HepG2 (cell line): ENCODE data around the gene LURAP1L. TPM values are rescaled to one million over a fixed set of nuclear protein-coding genes. Genes with fewer than 3 reads are reported as not detected.

Source experiments
- E2F5 ChIP-seq: sonication (generic); formaldehyde crosslinking; conservative IDR thresholded peaks from 2 replicates; pipeline ENCODE4 v1.4.0; 2020; ENCODE audit warnings: missing genetic modification reagents
- ETV5 ChIP-seq: IDR thresholded peaks from 2 replicates; pipeline ENCODE4 v1.6.1; 2018; ENCODE audit warnings: missing biosample characterization, missing genetic modification reagents, inconsistent platforms, borderline replicate concordance
- HCFC1 ChIP-seq: fragments of 150-350 bp; IDR thresholded peaks from 2 replicates; pipeline ENCODE4 v1.6.1; 2014; ENCODE audit warnings: low read depth, low read length
- HOXA9 ChIP-seq: sonication (generic); formaldehyde crosslinking; IDR thresholded peaks from 2 replicates; pipeline ENCODE4 v1.8.1; 2022; ENCODE audit warnings: missing genetic modification reagents, mild to moderate bottlenecking, moderate library complexity, borderline replicate concordance
- HOXD1 ChIP-seq: sonication (generic); formaldehyde crosslinking; IDR thresholded peaks from 2 replicates; pipeline ENCODE4 v1.5.0; 2020; ENCODE audit warnings: missing genetic modification reagents
- KAT8 ChIP-seq: IDR thresholded peaks from 2 replicates; pipeline ENCODE4 v1.6.1; 2016; ENCODE audit warnings: missing genetic modification reagents, missing compliant biosample characterization
- PITX1 ChIP-seq: sonication (generic); formaldehyde crosslinking; IDR thresholded peaks from 2 replicates; pipeline ENCODE4 v1.5.1; 2020; ENCODE audit warnings: mild to moderate bottlenecking, missing genetic modification reagents
- ZNF142 ChIP-seq: sonication (generic); formaldehyde crosslinking; IDR thresholded peaks from 2 replicates; pipeline ENCODE4 v1.4.0; 2020; ENCODE audit warnings: missing genetic modification reagents
- ZNF503 ChIP-seq: sonication (generic); formaldehyde crosslinking; IDR thresholded peaks from 2 replicates; pipeline ENCODE4 v1.4.0; 2020; ENCODE audit warnings: missing genetic modification reagents
- polyA plus RNA-seq, 8 experiments: library from polyadenylated mRNA; depleted of rRNA in 3 of 8; stranded (reverse) in 7 of 8; unstranded in 1 of 8; fragments of >200 nt; fragmentation: Illumina TruSeq in 4 of 8; extraction: Trizol in 4 of 8; gene quantifications; 2 replicates each; pipeline versions ENCODE4 v1.2.1 to v1.2.3, GENCODE V29; 2011 to 2016; ENCODE audit warnings: low read depth in 4 of 8, missing spikeins in 1 of 8, mixed read lengths in 1 of 8; ENCODE audit not compliant: insufficient read depth in 1 of 8
- total RNA-seq, 5 experiments: library from RNA; depleted of rRNA; stranded (reverse); fragments of >200 nt; fragmentation: Illumina TruSeq; extraction: Trizol; gene quantifications; 2 replicates each; pipeline ENCODE4 v1.2.3, GENCODE V29; 2016; ENCODE audit warnings: low read depth in 1 of 5
- TF ChIP-seq, protein P1 (sequence below): IDR thresholded peaks from 2 replicates; pipeline ENCODE4 v1.6.1; 2016; ENCODE audit warnings: low read depth, missing genetic modification reagents, missing compliant biosample characterization
- TF ChIP-seq, protein P2 (sequence below): sonication (generic); formaldehyde crosslinking; IDR thresholded peaks from 2 replicates; pipeline ENCODE4 v1.4.0; 2020; ENCODE audit warnings: missing genetic modification reagents

LURAP1L gene
- total and polyA plus RNA-seq, 2 of the 13 experiments (the other 11 are each of a cell fraction or from before 2014, with no cell fraction given) = 6.7 to 16.6 TPM

- TF ChIP-seq ZNF503 (peak; percentile 85), HOXA9 (CRISPR knock-in tag) (no peak), KAT8 (CRISPR knock-in tag) (peak; percentile 54; the same call in 1 of the 2 replicates), E2F5 (CRISPR knock-in tag) (no peak), ZNF142 (CRISPR knock-in tag) (no peak), ETV5 (CRISPR knock-in tag) (peak; percentile 86; the same call in 1 of the 2 replicates), HCFC1 (no peak), PITX1 (CRISPR knock-in tag) (no peak), HOXD1 (CRISPR knock-in tag) (0 out of 2 replicates have a peak, but pooled peaks have one; percentile 35)
- TF ChIP-seq, protein P1, sequence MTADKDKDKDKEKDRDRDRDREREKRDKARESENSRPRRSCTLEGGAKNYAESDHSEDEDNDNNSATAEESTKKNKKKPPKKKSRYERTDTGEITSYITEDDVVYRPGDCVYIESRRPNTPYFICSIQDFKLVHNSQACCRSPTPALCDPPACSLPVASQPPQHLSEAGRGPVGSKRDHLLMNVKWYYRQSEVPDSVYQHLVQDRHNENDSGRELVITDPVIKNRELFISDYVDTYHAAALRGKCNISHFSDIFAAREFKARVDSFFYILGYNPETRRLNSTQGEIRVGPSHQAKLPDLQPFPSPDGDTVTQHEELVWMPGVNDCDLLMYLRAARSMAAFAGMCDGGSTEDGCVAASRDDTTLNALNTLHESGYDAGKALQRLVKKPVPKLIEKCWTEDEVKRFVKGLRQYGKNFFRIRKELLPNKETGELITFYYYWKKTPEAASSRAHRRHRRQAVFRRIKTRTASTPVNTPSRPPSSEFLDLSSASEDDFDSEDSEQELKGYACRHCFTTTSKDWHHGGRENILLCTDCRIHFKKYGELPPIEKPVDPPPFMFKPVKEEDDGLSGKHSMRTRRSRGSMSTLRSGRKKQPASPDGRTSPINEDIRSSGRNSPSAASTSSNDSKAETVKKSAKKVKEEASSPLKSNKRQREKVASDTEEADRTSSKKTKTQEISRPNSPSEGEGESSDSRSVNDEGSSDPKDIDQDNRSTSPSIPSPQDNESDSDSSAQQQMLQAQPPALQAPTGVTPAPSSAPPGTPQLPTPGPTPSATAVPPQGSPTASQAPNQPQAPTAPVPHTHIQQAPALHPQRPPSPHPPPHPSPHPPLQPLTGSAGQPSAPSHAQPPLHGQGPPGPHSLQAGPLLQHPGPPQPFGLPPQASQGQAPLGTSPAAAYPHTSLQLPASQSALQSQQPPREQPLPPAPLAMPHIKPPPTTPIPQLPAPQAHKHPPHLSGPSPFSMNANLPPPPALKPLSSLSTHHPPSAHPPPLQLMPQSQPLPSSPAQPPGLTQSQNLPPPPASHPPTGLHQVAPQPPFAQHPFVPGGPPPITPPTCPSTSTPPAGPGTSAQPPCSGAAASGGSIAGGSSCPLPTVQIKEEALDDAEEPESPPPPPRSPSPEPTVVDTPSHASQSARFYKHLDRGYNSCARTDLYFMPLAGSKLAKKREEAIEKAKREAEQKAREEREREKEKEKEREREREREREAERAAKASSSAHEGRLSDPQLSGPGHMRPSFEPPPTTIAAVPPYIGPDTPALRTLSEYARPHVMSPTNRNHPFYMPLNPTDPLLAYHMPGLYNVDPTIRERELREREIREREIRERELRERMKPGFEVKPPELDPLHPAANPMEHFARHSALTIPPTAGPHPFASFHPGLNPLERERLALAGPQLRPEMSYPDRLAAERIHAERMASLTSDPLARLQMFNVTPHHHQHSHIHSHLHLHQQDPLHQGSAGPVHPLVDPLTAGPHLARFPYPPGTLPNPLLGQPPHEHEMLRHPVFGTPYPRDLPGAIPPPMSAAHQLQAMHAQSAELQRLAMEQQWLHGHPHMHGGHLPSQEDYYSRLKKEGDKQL = peak; percentile 88; the same call in 1 of the 2 replicates
- TF ChIP-seq, protein P2, sequence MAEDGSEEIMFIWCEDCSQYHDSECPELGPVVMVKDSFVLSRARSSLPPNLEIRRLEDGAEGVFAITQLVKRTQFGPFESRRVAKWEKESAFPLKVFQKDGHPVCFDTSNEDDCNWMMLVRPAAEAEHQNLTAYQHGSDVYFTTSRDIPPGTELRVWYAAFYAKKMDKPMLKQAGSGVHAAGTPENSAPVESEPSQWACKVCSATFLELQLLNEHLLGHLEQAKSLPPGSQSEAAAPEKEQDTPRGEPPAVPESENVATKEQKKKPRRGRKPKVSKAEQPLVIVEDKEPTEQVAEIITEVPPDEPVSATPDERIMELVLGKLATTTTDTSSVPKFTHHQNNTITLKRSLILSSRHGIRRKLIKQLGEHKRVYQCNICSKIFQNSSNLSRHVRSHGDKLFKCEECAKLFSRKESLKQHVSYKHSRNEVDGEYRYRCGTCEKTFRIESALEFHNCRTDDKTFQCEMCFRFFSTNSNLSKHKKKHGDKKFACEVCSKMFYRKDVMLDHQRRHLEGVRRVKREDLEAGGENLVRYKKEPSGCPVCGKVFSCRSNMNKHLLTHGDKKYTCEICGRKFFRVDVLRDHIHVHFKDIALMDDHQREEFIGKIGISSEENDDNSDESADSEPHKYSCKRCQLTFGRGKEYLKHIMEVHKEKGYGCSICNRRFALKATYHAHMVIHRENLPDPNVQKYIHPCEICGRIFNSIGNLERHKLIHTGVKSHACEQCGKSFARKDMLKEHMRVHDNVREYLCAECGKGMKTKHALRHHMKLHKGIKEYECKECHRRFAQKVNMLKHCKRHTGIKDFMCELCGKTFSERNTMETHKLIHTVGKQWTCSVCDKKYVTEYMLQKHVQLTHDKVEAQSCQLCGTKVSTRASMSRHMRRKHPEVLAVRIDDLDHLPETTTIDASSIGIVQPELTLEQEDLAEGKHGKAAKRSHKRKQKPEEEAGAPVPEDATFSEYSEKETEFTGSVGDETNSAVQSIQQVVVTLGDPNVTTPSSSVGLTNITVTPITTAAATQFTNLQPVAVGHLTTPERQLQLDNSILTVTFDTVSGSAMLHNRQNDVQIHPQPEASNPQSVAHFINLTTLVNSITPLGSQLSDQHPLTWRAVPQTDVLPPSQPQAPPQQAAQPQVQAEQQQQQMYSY (CRISPR knock-in tag) = no peak
Observed at GRCh38 chr9:12816656-12817101, 41.9 kb downstream of the LURAP1L start (continued).
